ENCODE measurements around the gene RSRC1.

Gene RSRC1

GRCh38 chr3:158247288-158247687, 137.4 kb downstream of the RSRC1 start:
- H3K27ac ChIP-seq (ENCODE audit: low read length) = no peak overlapping the region
- H3K36me3 ChIP-seq (ENCODE audit: insufficient read depth, low read length) = peaks cover 5% of the 10 kb centered on the region; the same call in 1 of the 2 replicates
- peaks cover 13% of the 10 kb centered on the region; the same call in 1 of the 2 replicates for H3K79me2 ChIP-seq (ENCODE audit: insufficient read depth, low read length)
- H4K20me1 ChIP-seq (ENCODE audit: insufficient read depth, low read length) = no peaks in the 10 kb centered on the region
- no peak for DNase-seq
- H3K9ac ChIP-seq (ENCODE audit: low read depth, low read length) = no peak overlapping the region
- H2AFZ ChIP-seq (ENCODE audit: low read depth, low read length) = no peak overlapping the region
- no peak overlapping the region for H3K4me3 ChIP-seq (ENCODE audit: low read depth in 1 of 2, low read length in 2 of 2)
- H3K4me2 ChIP-seq (ENCODE audit: insufficient read depth, low read length) = no peak overlapping the region
- no peak for TF ChIP-seq CTCF (IDR thresholded peaks at IDR 0.05; ENCODE audit: borderline replicate concordance, extremely low read depth, low read length, poor library complexity, severe bottlenecking)
- no peak for TF ChIP-seq EZH2 (IDR thresholded peaks at IDR 0.05; ENCODE audit: borderline replicate concordance, low read depth, low read length, severe bottlenecking)
- H3K9me3 ChIP-seq (ENCODE audit: insufficient read depth, low read length, severe bottlenecking) = no peaks in the 10 kb centered on the region
- no peaks in the 10 kb centered on the region for H3K27me3 ChIP-seq (ENCODE audit: insufficient read depth, low read length, poor library complexity)
- ATAC-seq (ENCODE audit: insufficient read depth, low read depth) = no peak
- no peaks in the 10 kb centered on the region for H3K4me1 ChIP-seq (ENCODE audit: insufficient read depth, low read length)

- ATAC-seq (ENCODE audit: insufficient read depth, low read depth) = no peak
- H3K4me3 ChIP-seq (ENCODE audit: low read depth in 1 of 2, low read length in 2 of 2) = no peak overlapping the region
These were observed 138.4 kb downstream of the RSRC1 start for GRCh38 chr3:158248261-158248660.

GRCh38 chr3:158249183-158249582, 139.3 kb downstream of the RSRC1 start:
- Histone ChIP-seq H2AFZ (ENCODE audit: low read depth, low read length) (no peak overlapping the region), H3K27me3 (ENCODE audit: insufficient read depth, low read length, poor library complexity) (no peaks in the 10 kb centered on the region), H3K36me3 (ENCODE audit: insufficient read depth, low read length) (peaks cover 15% of the 10 kb centered on the region; the same call in 1 of the 2 replicates), H3K9ac (ENCODE audit: low read depth, low read length) (no peak overlapping the region), H4K20me1 (ENCODE audit: insufficient read depth, low read length) (no peaks in the 10 kb centered on the region), H3K4me2 (ENCODE audit: insufficient read depth, low read length) (no peak overlapping the region), H3K9me3 (ENCODE audit: insufficient read depth, low read length, severe bottlenecking) (peaks cover 7% of the 10 kb centered on the region), H3K27ac (ENCODE audit: low read length) (no peak overlapping the region), H3K4me3 (ENCODE audit: low read depth in 1 of 2, low read length in 2 of 2) (no peak overlapping the region), H3K79me2 (ENCODE audit: insufficient read depth, low read length) (peaks cover 10% of the 10 kb centered on the region; the same call in 1 of the 2 replicates), H3K4me1 (ENCODE audit: insufficient read depth, low read length) (no peaks in the 10 kb centered on the region)
- TF ChIP-seq EZH2 (IDR thresholded peaks at IDR 0.05; ENCODE audit: borderline replicate concordance, low read depth, low read length, severe bottlenecking) (no peak), CTCF (IDR thresholded peaks at IDR 0.05; ENCODE audit: borderline replicate concordance, extremely low read depth, low read length, poor library complexity, severe bottlenecking) (no peak)
- DNase-seq (no peak), ATAC-seq (ENCODE audit: insufficient read depth, low read depth) (no peak)

More at GRCh38 chr3:158248261-158248660, 138.4 kb downstream of the RSRC1 start:
- Histone ChIP-seq H3K79me2 (ENCODE audit: insufficient read depth, low read length) (peaks cover 13% of the 10 kb centered on the region; the same call in 1 of the 2 replicates), H3K27ac (ENCODE audit: low read length) (no peak overlapping the region), H3K36me3 (ENCODE audit: insufficient read depth, low read length) (peaks cover 10% of the 10 kb centered on the region; the same call in 1 of the 2 replicates), H3K4me1 (ENCODE audit: insufficient read depth, low read length) (no peaks in the 10 kb centered on the region), H3K9ac (ENCODE audit: low read depth, low read length) (no peak overlapping the region), H3K4me2 (ENCODE audit: insufficient read depth, low read length) (no peak overlapping the region), H3K27me3 (ENCODE audit: insufficient read depth, low read length, poor library complexity) (no peaks in the 10 kb centered on the region), H3K9me3 (ENCODE audit: insufficient read depth, low read length, severe bottlenecking) (peaks cover 2% of the 10 kb centered on the region), H4K20me1 (ENCODE audit: insufficient read depth, low read length) (no peaks in the 10 kb centered on the region), H2AFZ (ENCODE audit: low read depth, low read length) (no peak overlapping the region)
- TF ChIP-seq EZH2 (IDR thresholded peaks at IDR 0.05; ENCODE audit: borderline replicate concordance, low read depth, low read length, severe bottlenecking) (no peak), CTCF (IDR thresholded peaks at IDR 0.05; ENCODE audit: borderline replicate concordance, extremely low read depth, low read length, poor library complexity, severe bottlenecking) (no peak)
- DNase-seq = no peak
